GM18868 (cell line): Measurements from ENCODE around the gene TTLL5.
A peak's percentile ranks its signal among the peaks of the same experiment; 100 is the strongest.

ENCODE experiments used
- ATAC-seq: cut with Tn5 transposase; IDR thresholded peaks from one replicate; pipeline ENCODE4 v1.9.1; 2021; ENCODE audit warnings: mild to moderate bottlenecking, moderate library complexity; ENCODE audit not compliant: unreplicated experiment

Gene TTLL5, protein sequence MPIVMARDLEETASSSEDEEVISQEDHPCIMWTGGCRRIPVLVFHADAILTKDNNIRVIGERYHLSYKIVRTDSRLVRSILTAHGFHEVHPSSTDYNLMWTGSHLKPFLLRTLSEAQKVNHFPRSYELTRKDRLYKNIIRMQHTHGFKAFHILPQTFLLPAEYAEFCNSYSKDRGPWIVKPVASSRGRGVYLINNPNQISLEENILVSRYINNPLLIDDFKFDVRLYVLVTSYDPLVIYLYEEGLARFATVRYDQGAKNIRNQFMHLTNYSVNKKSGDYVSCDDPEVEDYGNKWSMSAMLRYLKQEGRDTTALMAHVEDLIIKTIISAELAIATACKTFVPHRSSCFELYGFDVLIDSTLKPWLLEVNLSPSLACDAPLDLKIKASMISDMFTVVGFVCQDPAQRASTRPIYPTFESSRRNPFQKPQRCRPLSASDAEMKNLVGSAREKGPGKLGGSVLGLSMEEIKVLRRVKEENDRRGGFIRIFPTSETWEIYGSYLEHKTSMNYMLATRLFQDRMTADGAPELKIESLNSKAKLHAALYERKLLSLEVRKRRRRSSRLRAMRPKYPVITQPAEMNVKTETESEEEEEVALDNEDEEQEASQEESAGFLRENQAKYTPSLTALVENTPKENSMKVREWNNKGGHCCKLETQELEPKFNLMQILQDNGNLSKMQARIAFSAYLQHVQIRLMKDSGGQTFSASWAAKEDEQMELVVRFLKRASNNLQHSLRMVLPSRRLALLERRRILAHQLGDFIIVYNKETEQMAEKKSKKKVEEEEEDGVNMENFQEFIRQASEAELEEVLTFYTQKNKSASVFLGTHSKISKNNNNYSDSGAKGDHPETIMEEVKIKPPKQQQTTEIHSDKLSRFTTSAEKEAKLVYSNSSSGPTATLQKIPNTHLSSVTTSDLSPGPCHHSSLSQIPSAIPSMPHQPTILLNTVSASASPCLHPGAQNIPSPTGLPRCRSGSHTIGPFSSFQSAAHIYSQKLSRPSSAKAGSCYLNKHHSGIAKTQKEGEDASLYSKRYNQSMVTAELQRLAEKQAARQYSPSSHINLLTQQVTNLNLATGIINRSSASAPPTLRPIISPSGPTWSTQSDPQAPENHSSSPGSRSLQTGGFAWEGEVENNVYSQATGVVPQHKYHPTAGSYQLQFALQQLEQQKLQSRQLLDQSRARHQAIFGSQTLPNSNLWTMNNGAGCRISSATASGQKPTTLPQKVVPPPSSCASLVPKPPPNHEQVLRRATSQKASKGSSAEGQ (N-terminal part only)

DNA sequence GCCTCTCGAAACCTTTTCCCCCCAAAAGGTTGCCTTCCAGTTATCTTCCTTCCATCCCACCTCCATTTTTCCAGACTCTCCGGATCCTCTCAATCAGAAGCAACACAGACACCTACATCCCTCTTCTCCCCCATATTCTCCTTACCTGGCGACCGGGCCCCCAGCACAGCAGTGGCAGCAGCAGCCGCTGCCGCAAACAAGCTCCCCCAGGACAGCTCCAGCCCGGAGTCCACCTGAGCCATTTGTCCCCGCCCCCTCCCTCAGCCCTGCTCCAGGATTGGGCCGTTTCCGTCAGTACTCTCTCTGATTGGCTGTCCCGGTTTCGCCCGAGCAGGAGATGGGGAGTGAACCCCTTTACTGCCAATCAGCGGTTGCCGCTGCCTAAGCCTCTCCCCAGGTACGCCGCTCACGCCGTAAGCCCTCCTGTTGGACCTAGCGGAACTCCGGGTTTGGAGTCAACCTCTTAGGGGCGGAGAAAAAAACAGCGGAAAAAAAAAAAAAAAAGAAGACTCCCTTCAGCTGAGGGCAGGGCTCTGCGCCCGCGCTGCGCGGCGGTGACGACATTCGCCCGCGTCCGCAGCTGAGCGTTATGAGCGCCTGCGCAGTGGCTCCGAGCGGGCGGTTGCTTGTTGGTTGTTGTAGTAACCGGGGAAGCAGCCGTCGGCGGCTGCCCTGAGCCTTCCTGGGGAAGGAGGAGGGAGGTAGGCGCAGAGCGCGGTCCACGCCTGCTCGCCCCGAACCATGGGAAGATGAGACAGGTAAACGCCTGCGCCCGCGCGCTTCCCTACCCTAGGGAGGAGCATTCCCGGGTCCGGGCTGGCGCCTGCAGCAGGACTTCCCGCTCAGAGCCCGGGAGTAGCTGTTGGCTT is at the start of gene TTLL5, which contains the start of gene ERG28:
TSS of gene TTLL5 (plus strand) at position 617 of the 869 bp plus-strand sequence. CDS start 1,904 bp downstream, outside the sequence.
TSS of gene ERG28 (minus strand) at position 247 of the 869 bp plus-strand sequence. CDS start 3,374 bp downstream, outside the sequence.
- ATAC-seq, result peak; percentile 96

DNA sequence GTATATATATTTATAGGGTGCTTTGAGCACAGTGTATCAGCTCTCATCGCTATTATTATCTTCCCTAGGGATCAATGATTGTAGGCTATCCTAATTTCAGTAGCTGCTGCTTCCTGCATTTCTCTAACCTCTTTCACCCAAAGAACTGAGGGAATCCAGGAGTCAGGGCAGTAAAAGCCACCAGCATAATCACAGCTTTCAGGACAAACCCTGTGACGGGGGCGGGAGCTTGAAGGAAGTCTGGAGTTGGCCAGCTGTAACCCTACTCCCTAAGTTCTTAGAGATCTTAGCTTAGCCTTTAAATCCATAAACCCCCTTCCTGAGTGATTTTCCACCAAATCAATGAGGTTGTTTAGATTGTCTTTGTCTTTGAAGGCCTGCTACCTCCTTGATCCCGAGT is 48.9 kb upstream of the TTLL5 start:
- no peak for ATAC-seq

DNA sequence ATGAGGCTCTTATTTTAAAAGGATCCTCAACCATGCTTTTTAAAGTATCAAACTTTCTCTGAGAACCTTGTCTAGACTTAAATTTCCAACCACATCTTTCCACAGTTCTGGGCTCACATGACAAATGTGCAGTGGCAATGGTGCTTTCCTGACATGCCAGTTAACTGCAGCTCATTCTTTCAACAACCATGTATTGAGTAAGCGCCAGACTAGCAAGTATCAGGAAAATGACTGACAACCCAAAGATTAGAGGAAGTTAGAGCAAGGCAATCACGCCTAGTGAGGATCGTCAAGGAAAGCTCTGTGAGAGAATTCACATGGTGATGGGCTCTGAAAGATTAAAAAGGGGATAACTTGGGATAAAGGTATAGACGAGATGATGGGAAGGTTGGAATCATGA is 46.9 kb upstream of the TTLL5 start:
- ATAC-seq, result no peak

DNA sequence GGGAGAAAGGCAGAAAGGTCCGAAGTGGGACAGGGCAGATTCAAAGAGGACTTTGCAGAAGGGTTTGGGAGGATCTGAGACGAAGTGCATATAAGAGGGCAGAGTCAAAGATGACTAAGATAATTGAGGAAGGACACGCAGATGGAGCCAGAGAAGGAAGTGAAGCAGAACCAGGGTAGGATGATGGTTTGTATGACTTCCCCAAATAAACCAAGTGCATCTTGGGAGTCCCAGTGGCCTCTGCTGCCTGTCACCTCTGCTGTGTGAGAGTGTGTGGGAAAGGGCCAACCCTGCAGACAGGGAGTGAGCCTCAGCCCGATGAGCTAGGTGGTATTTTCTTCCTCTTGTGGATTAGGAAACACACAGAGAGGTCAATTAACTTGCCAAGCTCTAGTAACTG is 45.8 kb upstream of the TTLL5 start:
- no peak for ATAC-seq

DNA sequence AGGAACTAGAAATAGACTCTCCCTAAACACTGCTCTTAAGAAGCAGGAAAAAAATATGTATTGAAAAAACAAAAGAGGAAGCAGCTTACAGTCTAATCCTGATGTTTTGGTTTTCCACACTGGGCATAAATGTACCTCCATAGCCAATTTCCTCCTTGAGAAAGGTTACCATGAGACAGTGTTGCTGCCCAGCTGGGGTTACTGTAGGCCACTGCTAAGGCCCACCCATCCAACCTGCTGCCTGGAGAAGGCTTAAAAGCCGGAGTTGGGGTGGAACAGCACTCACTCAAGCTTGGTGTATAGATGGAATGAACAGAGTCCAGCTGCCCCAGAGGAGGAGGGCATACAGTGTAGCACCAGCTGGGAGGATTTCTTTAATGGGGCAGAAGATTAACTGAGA is 41.5 kb upstream of the TTLL5 start:
- no peak for ATAC-seq

DNA sequence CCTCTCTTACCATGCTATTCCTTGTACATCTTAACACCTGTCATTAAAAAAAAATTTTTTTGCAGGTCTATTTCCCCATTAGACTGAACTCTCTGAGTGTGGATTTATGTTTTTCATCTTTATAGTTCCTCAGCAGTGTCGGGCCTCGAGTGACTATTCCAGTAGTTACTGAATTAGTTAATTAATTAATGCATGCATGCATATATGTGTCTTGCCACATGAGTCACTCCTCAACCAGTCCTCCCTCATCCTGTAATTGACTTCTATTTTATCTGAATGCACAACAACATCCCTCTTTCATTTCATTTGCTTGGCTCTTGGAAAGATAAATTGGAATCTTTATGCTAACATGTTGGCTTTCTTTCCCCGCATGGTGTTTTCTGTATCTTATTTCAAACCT is 36.0 kb upstream of the TTLL5 start:
- ATAC-seq, result no peak

DNA sequence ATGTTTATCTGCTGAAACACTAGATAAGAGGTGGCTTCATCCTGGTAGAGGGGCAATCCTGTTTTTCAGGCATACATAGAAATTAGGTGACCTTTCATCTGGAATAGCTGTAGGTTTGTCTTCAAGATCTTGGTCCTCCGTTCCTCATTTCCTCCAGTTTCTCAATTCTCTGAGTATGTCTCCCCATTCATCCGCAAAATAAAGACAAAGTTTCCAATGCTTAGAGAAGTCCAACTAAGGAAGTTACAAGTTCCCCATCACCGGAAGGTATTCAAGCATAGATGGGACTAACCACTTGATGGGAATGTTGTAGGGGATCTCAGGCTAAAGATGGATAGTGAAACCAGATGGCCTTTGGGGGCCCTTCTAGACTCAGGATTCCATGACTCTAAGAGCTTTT is 34.6 kb upstream of the TTLL5 start:
- no peak for ATAC-seq

DNA sequence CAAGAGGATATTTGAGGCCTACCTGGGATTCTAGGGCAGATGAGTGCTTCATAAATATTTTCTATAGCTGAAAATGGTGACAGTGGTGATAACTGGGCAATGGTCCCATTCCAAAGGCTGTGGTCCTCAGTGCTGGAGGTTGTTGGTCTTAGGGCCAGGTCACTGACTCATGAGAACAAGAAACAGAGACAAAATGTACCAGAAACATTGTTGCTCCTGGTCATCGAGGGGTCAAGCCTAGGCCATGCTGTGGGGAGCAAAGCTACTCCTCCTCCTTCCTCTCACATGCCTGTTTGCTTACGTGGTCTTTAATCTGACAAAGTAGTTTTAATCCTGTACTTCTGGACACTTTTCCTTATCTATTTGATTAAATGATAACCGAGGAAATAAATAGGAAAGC is 34.2 kb upstream of the TTLL5 start:
- ATAC-seq, result no peak

DNA sequence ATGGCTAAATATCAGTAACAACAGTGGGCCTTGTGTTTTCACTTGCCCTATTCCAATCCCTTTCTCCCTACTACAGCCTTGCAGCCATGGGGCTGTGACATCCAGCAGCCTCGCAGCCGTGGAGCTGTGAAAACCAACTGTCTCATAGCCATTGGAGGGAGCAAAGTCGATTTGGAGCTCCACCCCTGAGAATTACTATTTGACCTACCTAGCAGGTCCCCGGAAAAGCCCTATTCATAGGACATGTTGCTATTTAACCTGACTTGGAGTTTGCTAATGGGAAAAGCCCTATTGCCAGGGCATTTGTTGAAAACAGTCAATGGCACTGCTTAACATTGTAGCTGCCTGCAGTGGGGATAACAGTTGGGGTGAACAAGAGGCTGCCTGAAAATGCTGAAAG is 33.6 kb upstream of the TTLL5 start:
- no peak for ATAC-seq

DNA sequence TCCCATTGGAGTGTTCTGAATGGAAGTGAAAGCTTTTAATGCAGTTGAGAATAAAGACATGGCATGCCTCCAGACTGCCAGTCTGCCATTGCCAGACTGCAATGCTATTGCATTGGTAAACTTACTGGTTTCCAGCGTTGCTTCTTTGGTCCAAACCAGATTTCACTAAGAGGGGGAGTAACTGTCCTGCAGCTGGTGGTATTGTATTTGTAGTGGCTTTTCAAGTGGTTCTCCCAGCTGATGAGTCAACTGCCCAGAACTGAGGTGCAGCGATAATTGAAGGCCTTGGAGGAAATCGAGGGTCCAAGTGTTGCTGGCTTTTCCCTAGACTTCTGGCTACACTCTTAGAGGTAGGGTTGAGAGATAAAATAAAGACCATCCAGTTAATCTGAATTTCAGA is 32.2 kb upstream of the TTLL5 start:
- ATAC-seq, result no peak

DNA sequence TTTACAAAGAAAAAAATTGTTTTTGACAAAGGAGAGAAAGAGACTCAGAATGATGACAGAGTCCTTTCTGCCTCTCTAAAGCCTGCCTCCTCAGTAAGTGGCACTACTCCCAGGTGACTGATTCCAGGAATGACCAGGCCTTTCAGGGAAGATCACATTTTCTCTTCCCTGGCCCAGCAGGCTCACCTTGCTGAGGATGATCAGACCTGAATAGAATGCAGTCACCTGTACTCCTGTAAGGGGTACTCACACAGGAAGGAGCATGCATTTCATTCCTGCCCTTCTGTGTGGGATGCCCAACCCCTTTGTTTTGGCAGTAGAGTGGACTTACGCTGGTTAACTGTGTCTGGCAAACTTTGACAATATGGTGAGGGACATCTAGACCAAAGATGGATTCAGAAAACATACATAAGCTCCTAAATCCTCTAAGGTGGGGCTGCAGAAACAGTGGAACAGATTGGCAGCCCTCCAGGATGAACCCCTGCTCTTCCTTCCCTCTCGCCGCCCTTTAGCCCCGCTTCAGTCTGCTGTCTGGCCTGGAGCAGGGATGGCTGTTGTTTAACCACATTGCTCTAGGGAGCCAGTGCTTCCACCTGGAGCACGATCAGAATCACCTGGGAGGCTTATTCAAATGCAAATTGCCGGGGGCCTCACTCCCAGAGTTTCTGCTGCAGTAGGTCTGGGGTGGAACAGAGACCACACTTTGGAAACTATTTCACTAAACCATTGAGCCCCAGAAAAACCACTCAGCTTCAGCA is 30.2 kb upstream of the TTLL5 start:
- ATAC-seq, result no peak

DNA sequence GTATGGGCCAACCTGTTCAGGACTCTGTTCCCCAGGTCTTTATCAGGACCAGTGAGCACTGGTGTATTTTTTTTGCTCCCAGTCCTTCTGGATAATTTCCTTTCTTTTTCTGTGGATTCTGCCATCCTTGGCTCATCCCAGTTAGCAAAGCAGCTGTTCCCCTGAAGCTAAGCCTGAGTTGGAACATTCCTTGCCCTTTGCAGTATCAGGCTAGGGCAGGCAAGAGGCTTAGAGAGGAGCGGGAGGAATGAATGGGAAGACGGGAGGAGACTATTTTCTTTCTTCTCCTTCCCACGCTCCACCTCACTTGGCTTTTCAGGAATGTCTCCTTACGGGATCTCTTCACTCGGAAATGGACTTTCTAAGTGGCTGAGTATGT is 29.6 kb upstream of the TTLL5 start:
- ATAC-seq, result no peak

DNA sequence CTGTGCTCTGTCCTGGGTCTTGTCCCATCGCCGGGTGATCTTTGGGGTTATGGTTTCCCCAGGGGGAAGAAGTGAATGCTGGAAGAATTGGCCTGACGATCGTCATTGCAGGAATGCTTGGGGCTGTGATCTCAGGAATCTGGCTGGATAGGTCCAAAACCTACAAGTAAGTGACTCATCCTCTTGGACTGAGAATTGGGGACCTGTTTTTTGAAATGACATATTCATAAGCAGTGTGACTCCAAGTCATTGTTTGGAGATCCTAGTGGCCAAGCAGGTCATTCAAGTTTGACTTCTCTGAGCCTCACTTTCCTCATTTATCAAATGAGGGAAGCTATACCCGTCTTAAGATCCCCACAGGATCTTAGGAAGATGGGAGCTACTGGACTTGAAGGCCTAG is 26.2 kb upstream of the TTLL5 start:
- ATAC-seq, result no peak

DNA sequence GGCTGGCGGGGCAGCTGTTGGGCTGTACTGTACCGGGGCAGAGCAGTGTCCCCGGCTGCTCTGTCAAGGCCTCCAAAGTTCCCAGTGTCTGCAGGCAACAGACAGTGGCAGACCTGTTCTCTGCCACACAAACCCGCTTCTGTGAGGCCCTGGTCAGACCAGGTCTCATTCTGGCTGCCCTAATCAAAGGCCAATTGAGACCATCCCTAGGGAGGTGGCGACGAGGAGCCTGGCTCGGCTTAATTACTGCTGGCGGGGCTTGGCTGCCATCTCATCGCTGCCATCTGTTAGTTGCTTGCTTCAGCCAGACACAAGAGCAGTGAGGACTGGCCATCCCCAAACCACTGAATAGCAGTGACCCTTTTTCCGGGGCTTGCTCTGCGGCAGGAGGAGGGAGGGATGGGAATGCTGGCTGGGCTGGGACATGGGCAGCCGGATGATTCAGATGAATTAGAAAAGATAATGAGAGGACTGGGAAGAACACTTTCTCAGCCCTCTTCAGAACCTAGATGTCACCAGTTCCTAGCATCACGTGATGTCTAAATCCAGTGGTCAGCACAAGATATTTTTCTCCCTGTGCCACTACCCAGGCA is 24.9 kb upstream of the TTLL5 start:
- ATAC-seq, result no peak

DNA sequence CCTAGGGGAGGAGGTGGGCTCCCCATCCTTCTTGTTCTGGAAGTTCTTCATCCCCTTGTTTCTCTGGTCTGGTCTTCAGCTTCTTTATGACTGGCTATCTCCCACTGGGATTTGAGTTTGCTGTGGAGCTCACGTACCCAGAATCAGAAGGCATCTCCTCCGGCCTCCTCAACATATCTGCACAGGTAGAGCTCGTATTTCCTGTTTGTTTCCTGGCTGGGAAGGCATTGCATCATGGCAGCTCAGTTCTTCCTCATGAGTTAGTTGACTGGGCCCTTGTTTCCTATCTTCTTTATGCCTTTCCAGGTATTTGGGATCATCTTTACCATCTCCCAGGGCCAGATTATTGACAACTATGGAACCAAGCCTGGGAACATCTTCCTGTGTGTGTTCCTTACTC is 20.2 kb upstream of the TTLL5 start:
- ATAC-seq, result no peak

DNA sequence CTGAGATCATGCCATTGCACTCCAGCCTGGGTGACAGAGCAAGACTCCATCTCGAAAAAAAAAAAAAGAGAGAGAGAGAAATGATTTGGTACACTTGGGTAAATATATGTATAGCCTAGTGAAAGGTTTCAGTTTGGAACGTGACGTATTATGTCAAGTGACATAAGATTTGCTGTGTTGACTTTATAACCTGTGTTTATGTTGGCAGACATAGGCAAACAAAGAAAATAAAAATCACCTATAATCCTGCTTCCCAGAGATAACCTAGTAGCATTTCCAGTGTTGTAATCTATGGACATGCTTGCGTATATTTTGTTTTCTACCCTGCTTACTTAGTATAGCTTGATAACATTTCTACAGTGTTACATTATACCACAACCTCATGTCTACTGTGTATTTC is 17.1 kb upstream of the TTLL5 start:
- ATAC-seq, result no peak

DNA sequence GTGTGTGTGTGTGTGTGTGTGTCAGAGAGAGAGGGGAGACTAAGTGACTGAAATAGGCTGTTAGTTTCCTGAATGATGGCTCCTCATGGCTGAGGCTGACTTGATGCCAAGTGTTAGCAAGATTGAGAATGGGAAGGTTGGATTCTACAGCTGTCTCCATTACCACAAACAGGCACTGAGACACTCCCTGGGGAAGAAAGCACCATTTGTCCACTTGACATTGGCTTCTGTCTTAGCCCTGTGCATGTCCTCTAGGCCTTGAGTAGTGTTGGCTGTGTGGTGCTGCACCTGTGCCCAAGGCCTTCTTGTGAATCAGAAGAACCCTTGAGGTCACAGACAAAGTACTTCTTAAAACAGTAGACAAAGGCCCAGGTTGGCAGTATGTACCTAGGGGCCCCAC is 16.0 kb upstream of the TTLL5 start:
- ATAC-seq, result no peak

DNA sequence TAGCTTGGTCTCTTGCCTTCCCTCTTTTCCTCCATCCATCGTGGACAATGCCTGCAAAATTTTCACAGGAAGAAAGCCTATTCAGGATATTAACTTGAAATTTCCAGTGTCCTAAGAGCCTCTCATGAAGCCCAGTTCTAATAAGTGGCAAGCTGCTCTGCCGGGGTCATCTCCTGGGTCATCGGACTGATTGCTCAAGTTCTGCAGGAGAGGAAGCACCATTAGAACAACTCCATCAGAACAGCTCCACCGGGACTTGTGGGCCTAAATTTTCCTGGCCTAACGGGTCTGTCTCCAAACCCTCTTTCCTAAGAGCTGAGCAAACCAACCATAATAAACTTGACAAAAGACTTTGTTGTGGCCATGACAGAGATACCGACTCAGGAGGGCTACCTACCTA is 14.3 kb upstream of the TTLL5 start:
- ATAC-seq, result no peak

DNA sequence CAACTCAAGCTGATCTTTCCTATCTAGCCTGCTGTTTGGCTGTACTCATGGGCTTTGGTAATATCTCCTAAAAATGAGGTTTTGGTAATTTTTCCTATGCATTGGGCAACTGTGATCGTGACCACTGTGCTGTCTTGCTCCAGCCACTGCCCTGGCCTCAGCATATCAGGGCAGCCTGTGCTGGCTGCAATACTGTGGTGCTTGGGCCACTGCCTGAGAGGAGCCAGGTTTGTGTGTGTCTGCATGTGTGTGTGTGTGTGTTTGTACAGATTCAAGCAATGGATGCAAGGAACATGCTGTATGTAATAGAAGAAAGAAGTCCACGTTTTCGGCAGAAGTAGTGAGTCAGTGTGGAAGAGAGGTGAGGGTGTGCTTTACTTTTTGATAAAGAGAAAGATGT is 13.4 kb upstream of the TTLL5 start:
- ATAC-seq, result no peak
